Breast epithelium (tissue), 4 donors: Measurements from ENCODE around the gene INTS6. TPM values are rescaled to one million over a fixed set of nuclear protein-coding genes. Genes with fewer than 3 reads are reported as not detected.

ENCODE experiments used
- DNase-seq, 2 donors: peaks; one replicate each; pipeline ENCODE4 v3.0.0-alpha.2; 2019; ENCODE audit warnings: low spot score in 2 of 2
- H3K27ac ChIP-seq, 2 donors: fragments of 200-600 bp; sonication (generic) in 1 of 2; one replicate each; pipeline ENCODE4 v1.5.1; 2016 to 2019; ENCODE audit warnings: mild to moderate bottlenecking in 1 of 2
- H3K27me3 ChIP-seq, 2 donors: fragments of 200-600 bp; sonication (generic) in 1 of 2; one replicate each; pipeline versions ENCODE4 v1.5.1 to v1.6.0; 2017 to 2019; ENCODE audit warnings: control low read depth in 1 of 2, mild to moderate bottlenecking in 1 of 2
- H3K36me3 ChIP-seq: fragments of 200-600 bp; one replicate; pipeline ENCODE4 v1.5.1; 2019
- H3K4me1 ChIP-seq, 2 donors: fragments of 200-600 bp; sonication (generic); one replicate each; pipeline ENCODE4 v1.5.1; 2016 to 2019; ENCODE audit warnings: control low read depth in 1 of 2
- H3K4me3 ChIP-seq, 3 donors: fragments of 200-600 bp; sonication (generic); 1 replicate in 2 of 3; 2 replicates in 1 of 3; pipeline ENCODE4 v1.5.1; 2016 to 2019; ENCODE audit warnings: mild to moderate bottlenecking in 3 of 3, moderate library complexity in 2 of 3
- H3K9me3 ChIP-seq, 2 donors: fragments of 200-600 bp; sonication (generic) in 1 of 2; one replicate each; pipeline ENCODE4 v1.5.1; 2016 to 2019; ENCODE audit warnings: control low read depth in 1 of 2
- POLR2A ChIP-seq: fragments of 450-650 bp; IDR thresholded peaks from one replicate; pipeline ENCODE4 v1.6.1; 2016; ENCODE audit warnings: antibody characterized with exemption, mild to moderate bottlenecking, moderate library complexity
- POLR2AphosphoS5 ChIP-seq, 3 donors: sonication (generic); formaldehyde crosslinking; IDR thresholded peaks; one replicate each; pipeline ENCODE4 v1.6.1; 2017; ENCODE audit warnings: antibody characterized with exemption in 3 of 3
- intact Hi-C: fragments of 100-400 bp; cut with DNase I; formaldehyde crosslinking; loops from one replicate; pipeline ENCODE4 v1.15.1; 2023; ENCODE audit warnings: low total_unique reads
- total RNA-seq, 3 donors: library from RNA; depleted of rRNA; stranded (reverse); fragments of >200 nt; gene quantifications; one replicate each; pipeline ENCODE4 v1.1.0, GENCODE V29; 2016
- TF ChIP-seq, protein P1 (sequence below), 3 donors: fragments of 450-650 bp; IDR thresholded peaks; one replicate each; pipeline ENCODE4 v1.5.1; 2016 to 2017; ENCODE audit warnings: antibody characterized with exemption in 3 of 3, mild to moderate bottlenecking in 3 of 3, moderate library complexity in 3 of 3

INTS6 gene
- total RNA-seq, 3 donors from 2014 or later: 31.2 to 76.7 (median 50.5) TPM

DNA sequence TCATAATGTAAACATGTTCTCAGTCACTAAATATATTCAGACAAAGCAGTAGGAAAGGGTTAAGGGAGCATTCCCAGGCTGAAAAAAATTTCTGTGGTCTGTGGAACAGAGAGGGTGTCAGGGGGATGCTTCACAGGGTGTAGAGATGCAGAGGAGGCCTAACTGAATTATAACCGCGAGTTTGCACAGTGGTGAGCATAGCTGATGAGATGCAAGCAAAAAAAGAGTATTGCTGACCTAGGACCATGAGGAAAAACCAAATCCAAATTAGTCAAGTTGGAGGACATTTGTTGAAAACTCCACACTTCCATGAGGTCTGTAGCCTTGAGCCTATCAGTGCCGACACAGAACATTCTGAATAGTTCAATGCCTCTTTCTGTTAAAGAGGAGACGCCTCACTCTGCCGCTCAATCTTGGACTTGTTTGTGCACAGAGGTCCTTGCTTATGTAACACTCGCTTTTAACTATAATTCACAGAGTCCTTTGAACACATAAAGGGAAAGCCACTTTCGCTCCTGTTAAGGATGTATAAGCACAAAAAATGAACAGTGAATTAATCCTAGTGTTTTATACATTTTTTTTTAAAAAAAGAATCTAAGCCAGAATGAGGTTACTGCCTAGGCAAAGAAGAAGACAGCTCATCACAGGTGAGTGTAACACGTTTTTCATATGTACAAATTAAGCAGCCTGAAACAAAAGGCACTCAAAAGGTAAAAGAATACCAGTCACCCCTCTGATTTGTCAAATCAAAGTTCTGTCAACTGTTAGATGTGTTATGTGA, 25.8 kb upstream of the INTS6 start:
- no peaks in the 10 kb centered on the region for H3K4me1 ChIP-seq
- no peaks in the 10 kb centered on the region for H3K27me3 ChIP-seq
- TF ChIP-seq, protein P1, sequence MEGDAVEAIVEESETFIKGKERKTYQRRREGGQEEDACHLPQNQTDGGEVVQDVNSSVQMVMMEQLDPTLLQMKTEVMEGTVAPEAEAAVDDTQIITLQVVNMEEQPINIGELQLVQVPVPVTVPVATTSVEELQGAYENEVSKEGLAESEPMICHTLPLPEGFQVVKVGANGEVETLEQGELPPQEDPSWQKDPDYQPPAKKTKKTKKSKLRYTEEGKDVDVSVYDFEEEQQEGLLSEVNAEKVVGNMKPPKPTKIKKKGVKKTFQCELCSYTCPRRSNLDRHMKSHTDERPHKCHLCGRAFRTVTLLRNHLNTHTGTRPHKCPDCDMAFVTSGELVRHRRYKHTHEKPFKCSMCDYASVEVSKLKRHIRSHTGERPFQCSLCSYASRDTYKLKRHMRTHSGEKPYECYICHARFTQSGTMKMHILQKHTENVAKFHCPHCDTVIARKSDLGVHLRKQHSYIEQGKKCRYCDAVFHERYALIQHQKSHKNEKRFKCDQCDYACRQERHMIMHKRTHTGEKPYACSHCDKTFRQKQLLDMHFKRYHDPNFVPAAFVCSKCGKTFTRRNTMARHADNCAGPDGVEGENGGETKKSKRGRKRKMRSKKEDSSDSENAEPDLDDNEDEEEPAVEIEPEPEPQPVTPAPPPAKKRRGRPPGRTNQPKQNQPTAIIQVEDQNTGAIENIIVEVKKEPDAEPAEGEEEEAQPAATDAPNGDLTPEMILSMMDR (IDR thresholded peaks at IDR 0.05): no peak
- TF ChIP-seq POLR2AphosphoS5 (IDR thresholded peaks at IDR 0.05) (no peak), POLR2A (no peak)
- intact Hi-C loops: no loop called here
- no peaks in the 10 kb centered on the region for H3K36me3 ChIP-seq
- H3K9me3 ChIP-seq: no peaks in the 10 kb centered on the region
- no peak overlapping the region for H3K27ac ChIP-seq
- DNase-seq: no peak
- H3K4me3 ChIP-seq: no peak overlapping the region

DNA sequence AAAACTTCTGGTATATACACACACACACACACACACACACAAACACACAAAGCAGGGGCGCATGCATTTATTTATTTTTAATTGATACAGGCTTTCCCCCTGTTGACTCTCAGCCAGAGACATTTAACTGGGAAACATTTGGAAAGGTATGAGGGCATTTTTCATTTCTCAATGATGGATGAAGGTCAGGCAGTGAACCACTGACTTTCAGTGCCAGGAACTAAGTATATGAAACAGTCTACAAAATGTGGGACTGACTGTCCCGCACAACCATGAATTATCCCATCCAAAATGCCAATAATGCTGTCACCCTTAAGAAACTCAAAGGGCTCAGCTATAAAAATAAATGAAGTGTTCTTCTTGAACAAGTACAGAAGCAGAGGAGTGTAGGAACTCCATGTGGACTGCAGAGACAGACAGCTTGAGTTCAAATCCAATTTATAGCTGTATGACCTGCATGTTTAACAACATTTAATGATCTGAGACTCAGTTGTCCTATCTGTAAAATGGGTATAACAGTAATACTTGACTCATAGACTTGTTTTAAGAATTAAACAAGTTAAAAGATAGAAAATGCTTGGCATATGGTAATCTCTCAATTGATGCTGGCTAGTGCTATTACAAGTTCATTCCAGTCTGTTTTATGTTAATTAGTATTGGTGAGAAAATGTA, 25.0 kb upstream of the INTS6 start:
- H3K27ac ChIP-seq: no peak overlapping the region
- H3K4me1 ChIP-seq: no peaks in the 10 kb centered on the region
- no peak for DNase-seq
- no peaks in the 10 kb centered on the region for H3K36me3 ChIP-seq
- H3K9me3 ChIP-seq: no peaks in the 10 kb centered on the region
- intact Hi-C loops: no loop called here
- no peak overlapping the region for H3K4me3 ChIP-seq
- TF ChIP-seq POLR2AphosphoS5 (IDR thresholded peaks at IDR 0.05) (no peak), POLR2A (no peak)
- TF ChIP-seq, protein P1 (IDR thresholded peaks at IDR 0.05): no peak
- no peaks in the 10 kb centered on the region for H3K27me3 ChIP-seq

DNA sequence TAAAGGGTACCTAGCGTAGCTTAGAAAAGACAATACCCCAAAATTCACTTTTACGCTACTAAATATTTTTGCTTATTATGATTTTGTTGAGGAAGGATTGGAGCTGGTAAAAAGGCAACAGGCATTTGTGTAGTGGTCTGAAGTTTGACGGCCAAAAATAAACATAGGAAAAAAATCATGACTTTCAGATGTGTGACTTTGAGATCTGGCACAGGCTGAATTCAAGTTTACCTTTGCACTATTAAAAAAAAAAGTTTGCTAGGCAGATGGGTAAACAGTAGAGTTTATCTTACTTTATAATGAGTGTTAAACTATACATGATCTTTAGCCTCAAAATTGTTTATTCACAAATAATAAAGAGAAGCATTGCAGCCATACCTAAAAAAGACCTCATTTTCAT, 24.3 kb upstream of the INTS6 start:
- Histone ChIP-seq H3K4me1 (no peaks in the 10 kb centered on the region), H3K36me3 (no peaks in the 10 kb centered on the region), H3K4me3 (no peak overlapping the region), H3K27ac (no peak overlapping the region), H3K9me3 (no peaks in the 10 kb centered on the region), H3K27me3 (no peaks in the 10 kb centered on the region)
- no peak for TF ChIP-seq POLR2AphosphoS5 (IDR thresholded peaks at IDR 0.05)
- no peak for TF ChIP-seq POLR2A
- TF ChIP-seq, protein P1 (IDR thresholded peaks at IDR 0.05): no peak
- no peak for DNase-seq
- intact Hi-C loops: no loop called here

DNA sequence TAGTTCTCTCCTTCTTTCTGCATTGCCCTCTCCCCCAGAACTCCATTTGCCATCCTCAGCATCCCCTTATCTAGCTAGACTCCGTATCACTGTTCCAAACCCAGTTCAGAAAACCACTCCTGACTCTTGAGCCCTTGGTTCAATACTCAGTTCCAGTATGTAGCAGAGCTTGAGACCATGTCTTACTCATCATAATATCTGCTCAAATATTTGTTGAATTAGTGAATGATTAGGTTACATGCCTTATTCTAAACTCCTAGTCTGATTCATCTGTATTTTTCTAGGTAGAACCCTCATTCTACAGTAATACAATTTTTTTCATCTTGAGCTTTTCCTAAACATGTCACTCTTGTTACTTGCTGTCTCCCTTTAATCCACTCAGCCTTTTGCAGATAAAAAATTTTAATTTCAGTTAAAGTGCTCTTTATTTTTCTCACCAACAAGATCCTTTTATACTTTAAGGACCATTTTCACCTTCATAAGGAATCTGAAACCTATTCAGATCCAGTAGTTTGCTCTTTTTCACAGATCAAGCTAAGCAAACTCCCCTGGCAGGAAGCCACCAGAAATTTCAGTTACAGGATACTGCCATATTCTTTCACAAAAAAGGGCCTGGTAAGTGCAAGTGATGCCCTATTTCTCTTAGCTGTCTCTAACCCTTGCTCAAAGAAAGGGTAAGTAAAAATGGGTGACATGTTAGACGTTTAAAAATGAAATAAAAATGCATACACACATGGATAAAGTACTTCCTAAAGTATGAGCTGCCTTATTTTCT, 23.1 kb upstream of the INTS6 start:
- Histone ChIP-seq H3K27me3 (no peaks in the 10 kb centered on the region), H3K4me1 (no peaks in the 10 kb centered on the region), H3K9me3 (no peaks in the 10 kb centered on the region), H3K36me3 (no peaks in the 10 kb centered on the region), H3K27ac (no peak overlapping the region), H3K4me3 (no peak overlapping the region)
- no peak for DNase-seq
- TF ChIP-seq POLR2AphosphoS5 (IDR thresholded peaks at IDR 0.05) (no peak), POLR2A (no peak)
- intact Hi-C loops: no loop called here

DNA sequence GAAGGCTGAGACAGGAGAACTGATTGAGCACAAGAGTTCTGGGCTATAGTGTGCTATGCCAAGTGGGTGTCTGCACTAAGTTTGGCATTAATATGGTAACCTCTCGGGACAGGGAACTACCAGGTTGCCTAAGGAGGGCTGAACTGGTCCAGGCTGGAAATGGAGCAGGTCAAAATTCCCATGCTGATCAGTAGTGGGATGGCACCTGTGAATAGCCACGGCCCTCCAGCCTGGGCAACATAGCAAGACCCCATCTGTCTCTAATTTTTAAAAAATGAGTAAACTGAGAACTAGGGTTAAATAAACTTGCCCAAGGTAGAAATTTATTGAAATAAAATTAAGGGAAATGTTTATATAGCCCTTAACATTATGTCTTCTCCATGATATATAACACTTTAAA, 17.0 kb upstream of the INTS6 start:
- H3K27me3 ChIP-seq: no peaks in the 10 kb centered on the region
- DNase-seq: no peak
- TF ChIP-seq, protein P1 (IDR thresholded peaks at IDR 0.05): no peak
- TF ChIP-seq POLR2AphosphoS5 (IDR thresholded peaks at IDR 0.05) (no peak), POLR2A (no peak)
- intact Hi-C loops: no loop called here
- no peak overlapping the region for H3K4me3 ChIP-seq
- H3K4me1 ChIP-seq: no peaks in the 10 kb centered on the region
- H3K27ac ChIP-seq: no peak overlapping the region
- H3K36me3 ChIP-seq: no peaks in the 10 kb centered on the region
- H3K9me3 ChIP-seq: no peaks in the 10 kb centered on the region
